ENCODE data around the gene ADGRF4.

Gene ADGRF4

GRCh38 chr6:47698342-47698787 lies at the start of gene ADGRF4:
TSS of gene ADGRF4 (plus strand) at chr6:47698580. CDS start at chr6:47707246, 8,666 bp downstream.
- no peak for DNase-seq

- no peak for DNase-seq
Measured at GRCh38 chr6:47650553-47651432, 47.6 kb upstream of the ADGRF4 start.

GRCh38 chr6:47651505-47651944 lies 46.9 kb upstream of the ADGRF4 start:
- DNase-seq, result no peak

- DNase-seq, result no peak
Measured at GRCh38 chr6:47653706-47654105, 44.7 kb upstream of the ADGRF4 start.

GRCh38 chr6:47654255-47654654 lies 44.1 kb upstream of the ADGRF4 start:
- DNase-seq, result no peak

- DNase-seq, result no peak
Measured at GRCh38 chr6:47655719-47656595, 42.4 kb upstream of the ADGRF4 start.

- DNase-seq, result no peak
Measured at GRCh38 chr6:47661960-47662359, 36.4 kb upstream of the ADGRF4 start.

GRCh38 chr6:47663462-47664216 lies 34.7 kb upstream of the ADGRF4 start:
- DNase-seq, result no peak

GRCh38 chr6:47665112-47665511 lies 33.3 kb upstream of the ADGRF4 start:
- no peak for DNase-seq

- no peak for DNase-seq
Measured at GRCh38 chr6:47669684-47670513, 28.5 kb upstream of the ADGRF4 start.

- no peak for DNase-seq
Measured at GRCh38 chr6:47670851-47671250, 27.5 kb upstream of the ADGRF4 start.

- DNase-seq, result no peak
Measured at GRCh38 chr6:47671777-47672176, 26.6 kb upstream of the ADGRF4 start.

- DNase-seq, result no peak
Measured at GRCh38 chr6:47672816-47673215, 25.6 kb upstream of the ADGRF4 start.

GRCh38 chr6:47674673-47675072 lies 23.7 kb upstream of the ADGRF4 start:
- no peak for DNase-seq

GRCh38 chr6:47677381-47678100 lies 20.8 kb upstream of the ADGRF4 start:
- DNase-seq, result no peak

- no peak for DNase-seq
Measured at GRCh38 chr6:47678739-47679138, 19.6 kb upstream of the ADGRF4 start.

GRCh38 chr6:47679322-47679906 lies 19.0 kb upstream of the ADGRF4 start:
- DNase-seq, result no peak

GRCh38 chr6:47680051-47680450 lies 18.3 kb upstream of the ADGRF4 start:
- no peak for DNase-seq

GRCh38 chr6:47680724-47681123 lies 17.7 kb upstream of the ADGRF4 start:
- no peak for DNase-seq

GRCh38 chr6:47681201-47681990 lies 17.0 kb upstream of the ADGRF4 start:
- no peak for DNase-seq
